Caco-2 (cell line): Measurements from ENCODE around the gene OSBPL8. TPM values are rescaled to one million over a fixed set of nuclear protein-coding genes. Genes with fewer than 3 reads are reported as not detected.

ENCODE experiments used
- BruUV-seq: library from RNA; stranded (reverse); fragments of 400-500 nt; replicated peaks from 2 replicates; lab custom pipeline; 2021; lab: Mats Ljungman, UMichigan
- CTCF ChIA-PET: fragments of 300-600 bp; sonication (Branson Sonifier 250); formaldehyde crosslinking; loops from one replicate; lab custom pipeline; 2022; ENCODE audit warnings: antibody characterized with exemption; lab: Charles Lee
- POLR2A ChIA-PET: fragments of 300-600 bp; sonication (Branson Sonifier 250); formaldehyde crosslinking; loops from one replicate; lab custom pipeline; 2022; ENCODE audit warnings: antibody characterized with exemption; lab: Charles Lee
- DNase-seq, 2 experiments: peaks; one replicate each; pipeline versions ENCODE4 v3.0.0 to v3.0.0-alpha.2; 2020 to 2022
- H3K27me3 ChIP-seq: replicated peaks from 2 replicates; pipeline ENCODE4 v1.6.0; 2011; ENCODE audit warnings: low read length; ENCODE audit not compliant: control insufficient read depth, insufficient read depth
- H3K36me3 ChIP-seq: 2 replicates; pipeline ENCODE4 v1.5.1; 2011; ENCODE audit warnings: low read length; ENCODE audit not compliant: control insufficient read depth, insufficient read depth
- H3K4me1 ChIP-seq: fragments of 250-450 bp; sonication (Bioruptor Pico); 2 replicates; pipeline ENCODE4 v1.5.1; 2020; ENCODE audit warnings: mild to moderate bottlenecking
- H3K4me3 ChIP-seq: 2 replicates; pipeline ENCODE4 v1.5.1; 2011; ENCODE audit warnings: low read depth, mild to moderate bottlenecking, control low read depth, low read length
- H3K9me3 ChIP-seq: fragments of 250-450 bp; sonication (Bioruptor Pico); 2 replicates; pipeline ENCODE4 v1.5.1; 2020; ENCODE audit warnings: mild to moderate bottlenecking, moderate library complexity
- H3K27ac Mint-ChIP-seq: one replicate; pipeline ENCODE4 v1.8.0; 2022; ENCODE audit warnings: mixed read lengths; ENCODE audit not compliant: unreplicated experiment
- H3K27me3 Mint-ChIP-seq: one replicate; pipeline ENCODE4 v1.8.0; 2022; ENCODE audit warnings: mixed read lengths; ENCODE audit not compliant: insufficient read depth, unreplicated experiment
- H3K36me3 Mint-ChIP-seq: one replicate; pipeline ENCODE4 v1.8.0; 2022; ENCODE audit warnings: mild to moderate bottlenecking, mixed read lengths; ENCODE audit not compliant: insufficient read depth, unreplicated experiment
- H3K4me1 Mint-ChIP-seq: one replicate; pipeline ENCODE4 v1.8.0; 2022; ENCODE audit warnings: low read depth, mixed read lengths; ENCODE audit not compliant: unreplicated experiment
- H3K4me3 Mint-ChIP-seq: one replicate; pipeline ENCODE4 v1.8.0; 2022; ENCODE audit warnings: mild to moderate bottlenecking, moderate library complexity, mixed read lengths; ENCODE audit not compliant: unreplicated experiment
- H3K9me3 Mint-ChIP-seq: one replicate; pipeline ENCODE4 v1.8.0; 2022; ENCODE audit warnings: mixed read lengths; ENCODE audit not compliant: unreplicated experiment
- CTCF ChIP-seq, 2 experiments: fragments of 200-600 bp in 1 of 2; IDR thresholded peaks; 1 replicate in 1 of 2; 2 replicates in 1 of 2; pipeline versions ENCODE4 v1.5.1 to v1.8.0; 2011 to 2022; ENCODE audit warnings: antibody characterized with exemption in 1 of 2, control low read depth in 1 of 2, inconsistent platforms in 1 of 2, low read depth in 1 of 2, low read length in 1 of 2, mild to moderate bottlenecking in 1 of 2, moderate library complexity in 1 of 2; ENCODE audit not compliant: insufficient read depth in 1 of 2, severe bottlenecking in 1 of 2, unreplicated experiment in 1 of 2
- intact Hi-C: fragments of 100-400 bp; cut with micrococcal nuclease; formaldehyde crosslinking; loops from one replicate; pipeline ENCODE4 v1.10.0; 2022; ENCODE audit not compliant: unreplicated experiment
- total RNA-seq: library from RNA; stranded (reverse); gene quantifications from 2 replicates; pipeline ENCODE4 v1.2.3, GENCODE V29; 2022

OSBPL8 gene
- total RNA-seq, 1 experiment from 2014 or later = 50.0 TPM

GRCh38 chr12:76523408-76523807 lies 36.2 kb downstream of the OSBPL8 start:
- ChIA-PET CTCF (no interaction called here), POLR2A (no interaction called here)
- H3K4me3 ChIP-seq = no peak overlapping the region
- H3K36me3 ChIP-seq = no peaks in the 10 kb centered on the region
- 0 out of 2 replicates have a peak, but pooled peaks cover 6% of the 10 kb centered on the region for H3K9me3 ChIP-seq
- Mint-ChIP-seq H3K4me3 (no peak overlapping the region), H3K9me3 (no peaks in the 10 kb centered on the region), H3K27ac (no peak overlapping the region), H3K36me3 (no peaks in the 10 kb centered on the region), H3K27me3 (no peaks in the 10 kb centered on the region), H3K4me1 (no peaks in the 10 kb centered on the region)
- intact Hi-C loops = no loop called here
- BruUV-seq = no TSS peak
- TF ChIP-seq CTCF (IDR thresholded peaks at IDR 0.05; ENCODE audit: insufficient read depth in 1 of 2, low read depth in 1 of 2, low read length in 1 of 2, severe bottlenecking in 1 of 2, unreplicated experiment in 1 of 2) = no peak
- H3K27me3 ChIP-seq = no peaks in the 10 kb centered on the region
- no peak for DNase-seq
- no peaks in the 10 kb centered on the region for H3K4me1 ChIP-seq

GRCh38 chr12:76520348-76520747 lies 39.2 kb downstream of the OSBPL8 start:
- no peaks in the 10 kb centered on the region for H3K4me1 ChIP-seq
- POLR2A ChIA-PET = no interaction called here
- H3K4me3 ChIP-seq = no peak overlapping the region
- 0 out of 2 replicates have a peak, but pooled peaks cover 6% of the 10 kb centered on the region for H3K9me3 ChIP-seq
- no peak overlapping the region for H3K4me3 Mint-ChIP-seq
- no peak for TF ChIP-seq CTCF (IDR thresholded peaks at IDR 0.05; ENCODE audit: insufficient read depth in 1 of 2, low read depth in 1 of 2, low read length in 1 of 2, severe bottlenecking in 1 of 2, unreplicated experiment in 1 of 2)
- no peaks in the 10 kb centered on the region for H3K36me3 Mint-ChIP-seq
- no peaks in the 10 kb centered on the region for H3K27me3 Mint-ChIP-seq
- intact Hi-C loops = no loop called here
- H3K27ac Mint-ChIP-seq = no peak overlapping the region
- no peaks in the 10 kb centered on the region for H3K27me3 ChIP-seq
- no peaks in the 10 kb centered on the region for H3K4me1 Mint-ChIP-seq
- H3K36me3 ChIP-seq = no peaks in the 10 kb centered on the region
- DNase-seq = no peak
- CTCF ChIA-PET = no interaction called here
- no TSS peak for BruUV-seq
- H3K9me3 Mint-ChIP-seq = no peaks in the 10 kb centered on the region

GRCh38 chr12:76519538-76519937 lies 40.0 kb downstream of the OSBPL8 start:
- Histone ChIP-seq H3K27me3 (no peaks in the 10 kb centered on the region), H3K9me3 (0 out of 2 replicates have a peak, but pooled peaks cover 6% of the 10 kb centered on the region), H3K36me3 (no peaks in the 10 kb centered on the region), H3K4me3 (no peak overlapping the region), H3K4me1 (no peaks in the 10 kb centered on the region)
- H3K9me3 Mint-ChIP-seq = no peaks in the 10 kb centered on the region
- no TSS peak for BruUV-seq
- no peak overlapping the region for H3K4me3 Mint-ChIP-seq
- no peak for DNase-seq
- ChIA-PET POLR2A (no interaction called here), CTCF (no interaction called here)
- H3K36me3 Mint-ChIP-seq = no peaks in the 10 kb centered on the region
- intact Hi-C loops = no loop called here
- no peaks in the 10 kb centered on the region for H3K4me1 Mint-ChIP-seq
- no peak overlapping the region for H3K27ac Mint-ChIP-seq
- H3K27me3 Mint-ChIP-seq = no peaks in the 10 kb centered on the region
- no peak for TF ChIP-seq CTCF (IDR thresholded peaks at IDR 0.05; ENCODE audit: insufficient read depth in 1 of 2, low read depth in 1 of 2, low read length in 1 of 2, severe bottlenecking in 1 of 2, unreplicated experiment in 1 of 2)
